Astrocyte of the spinal cord (primary cell): ENCODE measurements around the gene RAX2.
A peak's percentile ranks its signal among the peaks of the same experiment; 100 is the strongest.

Experiments used
- DNase-seq: peaks from one replicate; pipeline ENCODE4 v3.0.0; 2011; ENCODE audit warnings: low read depth, low spot score
- H3K4me3 ChIP-seq: 2 replicates; pipeline ENCODE4 v1.5.1; 2011; ENCODE audit warnings: low read depth, mild to moderate bottlenecking, low read length, moderate library complexity
- in situ Hi-C: cut with HindIII; loops from 2 replicates; pipeline ENCODE4 v1.10.0; 2017; ENCODE audit warnings: low sequenced_read_pairs
- TF ChIP-seq, protein P1 (sequence below): IDR thresholded peaks from 2 replicates; pipeline ENCODE4 v1.5.1; 2012; ENCODE audit warnings: low read depth, mild to moderate bottlenecking, low read length, inconsistent platforms

RAX2 gene

GRCh38 chr19:3803114-3803888 is 31.3 kb upstream of the RAX2 start:
- TF ChIP-seq, protein P1, sequence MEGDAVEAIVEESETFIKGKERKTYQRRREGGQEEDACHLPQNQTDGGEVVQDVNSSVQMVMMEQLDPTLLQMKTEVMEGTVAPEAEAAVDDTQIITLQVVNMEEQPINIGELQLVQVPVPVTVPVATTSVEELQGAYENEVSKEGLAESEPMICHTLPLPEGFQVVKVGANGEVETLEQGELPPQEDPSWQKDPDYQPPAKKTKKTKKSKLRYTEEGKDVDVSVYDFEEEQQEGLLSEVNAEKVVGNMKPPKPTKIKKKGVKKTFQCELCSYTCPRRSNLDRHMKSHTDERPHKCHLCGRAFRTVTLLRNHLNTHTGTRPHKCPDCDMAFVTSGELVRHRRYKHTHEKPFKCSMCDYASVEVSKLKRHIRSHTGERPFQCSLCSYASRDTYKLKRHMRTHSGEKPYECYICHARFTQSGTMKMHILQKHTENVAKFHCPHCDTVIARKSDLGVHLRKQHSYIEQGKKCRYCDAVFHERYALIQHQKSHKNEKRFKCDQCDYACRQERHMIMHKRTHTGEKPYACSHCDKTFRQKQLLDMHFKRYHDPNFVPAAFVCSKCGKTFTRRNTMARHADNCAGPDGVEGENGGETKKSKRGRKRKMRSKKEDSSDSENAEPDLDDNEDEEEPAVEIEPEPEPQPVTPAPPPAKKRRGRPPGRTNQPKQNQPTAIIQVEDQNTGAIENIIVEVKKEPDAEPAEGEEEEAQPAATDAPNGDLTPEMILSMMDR: no peak
- in situ Hi-C loops: no loop called here
- H3K4me3 ChIP-seq: no peak overlapping the region
- no peak for DNase-seq

- no peak for DNase-seq
- no peak overlapping the region for H3K4me3 ChIP-seq
- TF ChIP-seq, protein P1: peak; percentile 40
- in situ Hi-C loops: no loop called here
Observed at GRCh38 chr19:3801412-3802096, 29.5 kb upstream of the RAX2 start.

GRCh38 chr19:3800996-3801395 is 29.0 kb upstream of the RAX2 start:
- H3K4me3 ChIP-seq: no peak overlapping the region
- in situ Hi-C loops: no loop called here
- no peak for DNase-seq
- TF ChIP-seq, protein P1: no peak

GRCh38 chr19:3798137-3798536 is 26.1 kb upstream of the RAX2 start:
- TF ChIP-seq, protein P1: no peak
- in situ Hi-C loops: no loop called here
- no peak for DNase-seq
- no peak overlapping the region for H3K4me3 ChIP-seq

- in situ Hi-C loops: no loop called here
- TF ChIP-seq, protein P1: no peak
- DNase-seq: no peak
- H3K4me3 ChIP-seq: no peak overlapping the region
Observed at GRCh38 chr19:3796358-3796757, 24.3 kb upstream of the RAX2 start.

GRCh38 chr19:3793799-3794198 is 21.8 kb upstream of the RAX2 start:
- in situ Hi-C loops: no loop called here
- no peak for DNase-seq
- TF ChIP-seq, protein P1: no peak
- no peak overlapping the region for H3K4me3 ChIP-seq
